Uterus (tissue), 4 donors: ENCODE measurements around the gene ERGIC1. TPM values are rescaled to one million over a fixed set of nuclear protein-coding genes. Genes with fewer than 3 reads are reported as not detected.

ENCODE experiments used
- DNase-seq, 2 donors: peaks; one replicate each; pipeline ENCODE4 v3.0.0-alpha.2; 2019 to 2020
- H3K27ac ChIP-seq, 2 donors: fragments of 200-600 bp; sonication (generic); 1 replicate in 1 of 2; 2 replicates in 1 of 2; pipeline ENCODE4 v1.5.1; 2016 to 2018
- H3K27me3 ChIP-seq, 2 donors: fragments of 200-600 bp; sonication (generic); one replicate each; pipeline ENCODE4 v1.5.1; 2018 to 2019; ENCODE audit warnings: control low read depth in 1 of 2
- H3K36me3 ChIP-seq, 2 donors: fragments of 200-600 bp; sonication (generic); one replicate each; pipeline ENCODE4 v1.5.1; 2019; ENCODE audit warnings: control low read depth in 1 of 2
- H3K4me1 ChIP-seq, 2 donors: fragments of 200-600 bp; sonication (generic); one replicate each; pipeline ENCODE4 v1.5.1; 2018 to 2019; ENCODE audit warnings: control low read depth in 1 of 2
- H3K4me3 ChIP-seq, 2 donors: fragments of 200-600 bp; sonication (generic); 1 replicate in 1 of 2; 2 replicates in 1 of 2; pipeline ENCODE4 v1.5.1; 2018 to 2019; ENCODE audit warnings: mild to moderate bottlenecking in 1 of 2
- H3K9me3 ChIP-seq, 2 donors: fragments of 200-600 bp; sonication (generic); one replicate each; pipeline ENCODE4 v1.5.1; 2019; ENCODE audit warnings: control low read depth in 1 of 2
- CTCF ChIP-seq, 4 experiments: fragments of 200-600 bp in 2 of 4; fragments of 450-650 bp in 2 of 4; sonication (generic) in 2 of 4; IDR thresholded peaks; one replicate each; pipeline ENCODE4 v1.5.1; 2016 to 2019; ENCODE audit warnings: antibody characterized with exemption in 4 of 4, mild to moderate bottlenecking in 2 of 4, moderate library complexity in 1 of 4
- POLR2A ChIP-seq, 2 donors: fragments of 450-650 bp; IDR thresholded peaks; one replicate each; pipeline ENCODE4 v1.6.1; 2016; ENCODE audit warnings: antibody characterized with exemption in 2 of 2, mild to moderate bottlenecking in 1 of 2, moderate library complexity in 1 of 2
- intact Hi-C: fragments of 100-400 bp; cut with DNase I; formaldehyde crosslinking; loops from one replicate; pipeline ENCODE4 v1.15.1; 2023; ENCODE audit warnings: low total_unique reads
- total RNA-seq, 4 donors: library from RNA; depleted of rRNA in 3 of 4; stranded (reverse); fragments of >200 nt in 3 of 4; gene quantifications; one replicate each; pipeline versions ENCODE4 v1.1.0 to v1.2.4, GENCODE V29; 2014 to 2023
- donor health status: DM: yes; HTN: yes; CAD: no.

The ERGIC1 gene
- total RNA-seq, 4 donors from 2014 or later: 34.8 to 130 (median 67.7) TPM

GRCh38 chr5:172788771-172789686, 45.0 kb upstream of the ERGIC1 start:
- intact Hi-C loops: no loop called here
- Histone ChIP-seq H3K27ac (peak overlapping the region; percentile 72 to 97), H3K27me3 (no peaks in the 10 kb centered on the region), H3K36me3 (no peaks in the 10 kb centered on the region), H3K9me3 (no peaks in the 10 kb centered on the region), H3K4me1 (peaks cover 11 to 17% of the 10 kb centered on the region in 2 donors), H3K4me3 (no peak overlapping the region)
- TF ChIP-seq POLR2A (IDR thresholded peaks at IDR 0.05): peak in 1 of 2 donors; percentile 34
- no peak for TF ChIP-seq CTCF (IDR thresholded peaks at IDR 0.05)
- peak in 1 of 2 donors; percentile 71 for DNase-seq

- Histone ChIP-seq H3K9me3 (no peaks in the 10 kb centered on the region), H3K4me3 (no peak overlapping the region), H3K36me3 (no peaks in the 10 kb centered on the region), H3K4me1 (peaks cover 17 to 22% of the 10 kb centered on the region in 2 donors), H3K27me3 (no peaks in the 10 kb centered on the region), H3K27ac (peak overlapping the region; percentile 72 to 97)
- no peak for TF ChIP-seq POLR2A (IDR thresholded peaks at IDR 0.05)
- TF ChIP-seq CTCF (IDR thresholded peaks at IDR 0.05): no peak
- DNase-seq: peak in 1 of 2 donors; percentile 56
- intact Hi-C loops: no loop called here
These were observed 44.2 kb upstream of the ERGIC1 start for GRCh38 chr5:172789687-172790495.

GRCh38 chr5:172790496-172790889, 43.6 kb upstream of the ERGIC1 start:
- Histone ChIP-seq H3K4me3 (no peak overlapping the region), H3K36me3 (no peaks in the 10 kb centered on the region), H3K27ac (peak overlapping the region; percentile 72 to 97), H3K9me3 (no peaks in the 10 kb centered on the region), H3K27me3 (no peaks in the 10 kb centered on the region), H3K4me1 (peaks cover 17 to 22% of the 10 kb centered on the region in 2 donors)
- DNase-seq: no peak
- intact Hi-C loops: no loop called here
- TF ChIP-seq POLR2A (IDR thresholded peaks at IDR 0.05) (no peak), CTCF (IDR thresholded peaks at IDR 0.05) (no peak)

GRCh38 chr5:172791286-172791685, 42.8 kb upstream of the ERGIC1 start:
- Histone ChIP-seq H3K27ac (peak overlapping the region; percentile 92 to 97), H3K4me3 (no peak overlapping the region), H3K27me3 (no peaks in the 10 kb centered on the region), H3K9me3 (no peaks in the 10 kb centered on the region), H3K4me1 (peaks cover 17 to 22% of the 10 kb centered on the region in 2 donors), H3K36me3 (no peaks in the 10 kb centered on the region)
- no peak for DNase-seq
- intact Hi-C loops: no loop called here
- TF ChIP-seq POLR2A (IDR thresholded peaks at IDR 0.05) (no peak), CTCF (IDR thresholded peaks at IDR 0.05) (no peak)
